ENCODE results near the gene UNC80.
A peak's percentile ranks its signal among the peaks of the same experiment; 100 is the strongest.

Gene UNC80

DNA sequence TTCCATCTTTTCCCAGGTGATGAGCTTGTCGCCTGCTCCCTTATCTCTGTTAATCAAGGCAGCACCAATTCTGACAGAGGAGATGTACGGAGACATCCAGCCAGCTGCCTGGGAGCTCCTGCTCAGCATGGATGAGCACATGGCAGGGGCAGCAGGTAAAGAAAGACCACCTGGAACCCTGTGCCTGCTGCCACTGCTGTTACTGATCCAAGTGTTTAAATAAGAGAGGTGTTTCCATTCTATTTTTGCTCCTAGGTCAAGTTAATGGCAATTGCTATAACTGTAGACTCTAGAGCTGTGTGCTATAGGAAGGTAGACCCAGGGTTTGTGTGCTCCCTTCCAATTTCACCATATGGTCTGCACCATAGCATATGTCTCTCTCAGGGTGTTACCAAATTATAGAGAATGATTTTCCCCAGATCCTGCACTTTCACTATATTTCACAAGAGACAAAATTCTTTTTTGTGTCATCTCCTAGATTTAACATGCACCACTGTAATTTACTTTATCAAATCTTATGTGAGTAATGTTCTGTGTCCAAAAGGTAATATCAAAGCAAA lies 142.2 kb downstream of the UNC80 start:
- Histone ChIP-seq H3K9me3 (ENCODE audit: control insufficient read depth in 1 of 2, low read length in 2 of 2) (no peaks in the 10 kb centered on the region), H3K36me3 (ENCODE audit: control insufficient read depth in 1 of 2, insufficient read depth in 2 of 2, low read length in 2 of 2) (no peaks in the 10 kb centered on the region), H3K4me3 (ENCODE audit: low read depth in 1 of 2, low read length in 2 of 2) (no peak overlapping the region), H3K27me3 (ENCODE audit: low read depth, low read length) (no peaks in the 10 kb centered on the region), H3K4me1 (ENCODE audit: control insufficient read depth in 1 of 2, insufficient read depth in 2 of 2, low read length in 2 of 2) (no peaks in the 10 kb centered on the region), H3K27ac (ENCODE audit: low read length) (no peak overlapping the region)

DNA sequence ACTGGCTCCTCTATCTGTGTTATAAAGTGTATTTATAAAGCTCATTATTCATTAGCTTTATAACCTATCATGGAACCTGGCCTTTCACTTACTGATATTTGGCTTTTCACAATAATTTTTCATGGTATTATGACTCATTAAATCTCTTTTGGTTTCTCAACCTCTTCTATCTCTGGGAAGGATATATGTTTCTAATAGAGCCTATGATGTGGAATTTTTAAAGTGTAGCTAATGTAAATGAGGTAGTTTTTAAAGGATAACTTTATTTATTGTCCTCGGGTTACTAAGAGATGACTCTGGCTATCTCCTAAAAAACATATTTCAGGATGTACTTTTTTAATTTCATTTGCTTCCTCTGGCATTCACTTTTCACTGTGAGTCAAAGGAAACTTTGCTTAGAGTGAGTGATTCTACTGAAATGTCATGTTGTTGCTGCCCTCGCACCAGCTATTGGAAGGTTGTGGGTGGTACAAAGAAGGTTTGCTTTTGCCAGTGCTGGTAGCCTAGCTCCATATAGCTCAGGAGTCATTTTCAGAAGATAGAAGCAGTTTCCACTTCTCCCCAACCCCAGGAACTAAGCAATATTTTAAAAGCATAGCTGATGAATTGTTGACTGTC lies 145.6 kb downstream of the UNC80 start:
- no peaks in the 10 kb centered on the region for H3K36me3 ChIP-seq (ENCODE audit: control insufficient read depth in 1 of 2, insufficient read depth in 2 of 2, low read length in 2 of 2)
- no peak overlapping the region for H3K4me3 ChIP-seq (ENCODE audit: low read depth in 1 of 2, low read length in 2 of 2)
- H3K4me1 ChIP-seq (ENCODE audit: control insufficient read depth in 1 of 2, insufficient read depth in 2 of 2, low read length in 2 of 2) = no peaks in the 10 kb centered on the region
- no peaks in the 10 kb centered on the region for H3K27me3 ChIP-seq (ENCODE audit: low read depth, low read length)
- no peak overlapping the region for H3K27ac ChIP-seq (ENCODE audit: low read length)
- no peaks in the 10 kb centered on the region for H3K9me3 ChIP-seq (ENCODE audit: control insufficient read depth in 1 of 2, low read length in 2 of 2)

DNA sequence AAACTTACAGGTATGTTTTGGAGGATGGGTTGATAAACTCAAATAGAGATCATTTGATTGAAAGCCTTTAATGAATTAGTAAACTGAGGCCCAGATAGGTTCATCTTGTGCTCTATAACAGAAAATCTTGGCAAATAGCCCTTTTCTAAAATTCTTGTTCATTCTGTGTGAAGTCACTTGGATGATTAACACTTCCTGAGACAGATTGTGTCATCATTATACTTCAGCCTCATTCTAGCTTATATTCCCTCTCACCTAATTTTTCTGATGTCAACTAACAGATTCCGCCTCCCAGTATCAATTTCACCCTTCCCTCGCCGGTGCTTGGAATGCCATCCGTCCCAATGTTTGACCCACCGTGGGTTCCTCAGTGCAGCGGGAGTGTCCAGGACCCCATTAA lies 146.6 kb downstream of the UNC80 start:
- Histone ChIP-seq H3K4me3 (ENCODE audit: low read depth in 1 of 2, low read length in 2 of 2) (no peak overlapping the region), H3K27ac (ENCODE audit: low read length) (no peak overlapping the region), H3K27me3 (ENCODE audit: low read depth, low read length) (no peaks in the 10 kb centered on the region), H3K36me3 (ENCODE audit: control insufficient read depth in 1 of 2, insufficient read depth in 2 of 2, low read length in 2 of 2) (no peaks in the 10 kb centered on the region), H3K4me1 (ENCODE audit: control insufficient read depth in 1 of 2, insufficient read depth in 2 of 2, low read length in 2 of 2) (no peaks in the 10 kb centered on the region), H3K9me3 (ENCODE audit: control insufficient read depth in 1 of 2, low read length in 2 of 2) (no peaks in the 10 kb centered on the region)

DNA sequence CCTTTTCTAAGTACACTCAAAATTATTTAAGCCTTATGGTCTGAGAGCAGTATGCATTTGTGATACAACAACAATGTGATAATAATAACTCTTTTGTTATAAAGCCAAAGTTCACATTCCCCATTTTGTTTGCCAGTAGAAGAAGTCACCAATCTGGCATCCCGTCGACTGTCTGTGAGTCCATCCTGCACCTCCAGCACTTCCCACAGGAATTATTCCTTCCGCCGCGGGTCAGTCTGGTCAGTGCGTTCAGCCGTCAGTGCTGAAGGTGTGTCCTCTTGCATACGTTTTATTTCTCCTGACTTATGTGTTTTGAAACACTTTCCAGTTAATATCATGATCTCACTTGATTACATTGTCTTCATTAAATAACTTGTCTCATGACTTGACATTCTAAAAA lies 150.5 kb downstream of the UNC80 start:
- H3K27me3 ChIP-seq (ENCODE audit: low read depth, low read length) = no peaks in the 10 kb centered on the region
- H3K4me3 ChIP-seq (ENCODE audit: low read depth in 1 of 2, low read length in 2 of 2) = no peak overlapping the region
- no peaks in the 10 kb centered on the region for H3K4me1 ChIP-seq (ENCODE audit: control insufficient read depth in 1 of 2, insufficient read depth in 2 of 2, low read length in 2 of 2)
- no peaks in the 10 kb centered on the region for H3K36me3 ChIP-seq (ENCODE audit: control insufficient read depth in 1 of 2, insufficient read depth in 2 of 2, low read length in 2 of 2)
- no peaks in the 10 kb centered on the region for H3K9me3 ChIP-seq (ENCODE audit: control insufficient read depth in 1 of 2, low read length in 2 of 2)
- H3K27ac ChIP-seq (ENCODE audit: low read length) = no peak overlapping the region

DNA sequence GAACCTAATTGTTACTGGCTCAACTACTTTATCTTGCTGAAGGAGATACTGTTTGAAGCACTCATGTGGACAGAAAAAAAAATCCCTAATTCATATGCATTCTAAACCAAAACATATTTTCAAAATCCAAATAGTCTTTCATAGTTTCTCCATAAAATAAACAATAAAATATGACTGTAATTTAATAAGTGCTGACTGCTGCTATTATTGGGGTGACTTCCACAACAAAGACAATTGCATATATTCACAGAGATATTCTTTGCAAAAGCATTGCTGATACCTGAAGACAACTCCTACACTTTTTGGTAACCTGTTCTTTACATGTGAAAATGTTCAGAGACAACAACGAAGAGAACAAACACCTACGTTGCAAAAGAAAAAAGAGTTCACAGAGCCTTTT lies 157.7 kb downstream of the UNC80 start:
- Histone ChIP-seq H3K9me3 (ENCODE audit: control insufficient read depth in 1 of 2, low read length in 2 of 2) (no peaks in the 10 kb centered on the region), H3K4me3 (ENCODE audit: low read depth in 1 of 2, low read length in 2 of 2) (no peak overlapping the region), H3K27ac (ENCODE audit: low read length) (no peak overlapping the region), H3K27me3 (ENCODE audit: low read depth, low read length) (no peaks in the 10 kb centered on the region), H3K36me3 (ENCODE audit: control insufficient read depth in 1 of 2, insufficient read depth in 2 of 2, low read length in 2 of 2) (no peaks in the 10 kb centered on the region), H3K4me1 (ENCODE audit: control insufficient read depth in 1 of 2, insufficient read depth in 2 of 2, low read length in 2 of 2) (peaks cover 0 to 10% of the 10 kb centered on the region in 2 donors)

DNA sequence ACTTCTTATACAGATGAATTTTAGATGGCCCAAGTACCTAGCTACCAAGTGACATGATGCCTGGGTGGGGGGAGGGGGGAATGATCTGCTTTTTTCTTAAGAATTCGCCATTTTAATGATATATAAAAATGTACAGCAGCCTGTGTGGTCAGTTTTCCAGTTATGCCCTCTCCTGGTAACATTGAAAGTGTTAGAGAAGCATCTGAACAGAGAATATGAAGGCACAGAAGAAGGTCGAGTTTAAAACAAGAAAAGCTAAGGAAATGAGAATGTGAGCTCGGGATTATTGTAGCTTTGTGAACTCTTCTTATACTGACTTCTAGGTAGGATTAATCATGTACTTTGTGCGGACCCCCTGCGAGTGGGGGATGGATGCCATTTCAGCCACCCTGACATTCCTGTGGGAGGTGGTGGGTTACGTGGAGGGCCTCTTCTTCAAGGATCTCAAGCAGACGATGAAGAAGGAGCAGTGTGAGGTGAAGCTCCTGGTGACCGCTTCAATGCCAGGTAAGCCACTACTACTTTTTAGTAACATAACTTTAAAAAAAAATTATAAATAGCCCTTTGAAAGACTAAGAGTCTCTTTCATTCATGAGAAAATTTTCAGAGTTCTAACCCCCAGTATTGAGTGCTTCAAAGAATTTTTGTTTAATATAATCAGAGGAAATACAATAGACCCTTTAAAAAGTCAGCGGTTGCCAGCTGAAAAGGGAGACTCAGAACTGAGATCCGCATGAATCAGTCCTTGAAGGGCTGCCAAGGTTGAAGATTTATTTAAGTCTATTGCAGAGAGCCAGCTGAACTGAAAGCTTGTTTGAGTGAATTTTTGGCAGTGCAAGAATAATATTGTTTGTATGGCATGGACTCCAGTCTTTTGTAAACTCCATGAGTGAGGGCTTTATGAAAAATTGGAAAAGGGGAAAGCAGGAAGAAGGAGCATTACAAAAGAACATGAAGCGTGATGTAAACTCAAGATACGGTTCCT lies 162.2 kb downstream of the UNC80 start:
- Histone ChIP-seq H3K4me3 (ENCODE audit: low read depth in 1 of 2, low read length in 2 of 2) (peak overlapping the region in 1 of 2 donors; percentile 33), H3K9me3 (ENCODE audit: control insufficient read depth in 1 of 2, low read length in 2 of 2) (no peaks in the 10 kb centered on the region), H3K27ac (ENCODE audit: low read length) (no peak overlapping the region), H3K4me1 (ENCODE audit: control insufficient read depth in 1 of 2, insufficient read depth in 2 of 2, low read length in 2 of 2) (peaks cover 0 to 15% of the 10 kb centered on the region in 2 donors), H3K36me3 (ENCODE audit: control insufficient read depth in 1 of 2, insufficient read depth in 2 of 2, low read length in 2 of 2) (no peaks in the 10 kb centered on the region), H3K27me3 (ENCODE audit: low read depth, low read length) (no peaks in the 10 kb centered on the region)

DNA sequence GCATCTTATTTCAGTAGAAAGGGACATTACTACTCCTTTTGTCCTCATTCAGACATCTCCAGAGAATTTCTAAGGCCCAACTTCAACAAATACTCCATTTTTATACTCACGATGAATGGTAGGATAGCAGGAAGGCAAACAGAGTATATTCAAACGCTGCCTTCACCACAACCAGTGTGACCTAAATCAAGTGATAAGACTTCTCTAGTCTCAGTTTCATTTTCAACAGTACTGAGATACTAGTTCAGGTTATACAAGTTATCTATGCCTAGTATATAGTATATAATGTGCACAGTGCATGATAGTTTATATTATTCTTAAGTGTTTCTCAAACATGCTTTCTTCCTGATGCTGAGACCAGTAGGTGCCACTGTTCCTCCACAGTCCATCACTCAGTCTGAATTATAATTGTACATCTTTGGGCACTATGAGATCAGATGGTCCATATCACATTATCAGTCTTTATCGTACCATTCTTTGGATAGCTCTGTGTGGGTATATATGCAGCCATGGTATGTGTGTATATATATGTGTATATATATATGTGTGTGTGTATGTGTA lies 164.6 kb downstream of the UNC80 start:
- Histone ChIP-seq H3K4me3 (ENCODE audit: low read depth in 1 of 2, low read length in 2 of 2) (no peak overlapping the region), H3K27me3 (ENCODE audit: low read depth, low read length) (no peaks in the 10 kb centered on the region)

DNA sequence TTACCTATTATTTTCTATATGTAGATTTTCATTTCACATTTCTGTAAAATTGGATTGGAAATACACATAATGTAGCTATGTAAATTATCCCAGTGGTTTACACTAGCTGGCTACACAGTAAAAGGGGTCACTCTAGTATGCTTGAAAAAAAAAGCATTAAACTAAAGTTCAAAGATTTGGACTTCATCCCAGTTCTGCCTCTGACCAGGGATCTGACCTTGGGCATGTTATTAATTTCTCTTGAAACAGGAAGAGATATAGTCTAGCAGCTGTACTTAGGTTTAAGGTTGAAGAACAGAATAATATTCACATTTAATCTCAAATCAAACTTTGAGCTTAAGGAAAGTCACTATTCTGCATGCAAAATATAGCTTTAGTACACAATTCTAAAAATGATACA lies 166.3 kb downstream of the UNC80 start:
- Histone ChIP-seq H3K27ac (ENCODE audit: low read length) (no peak overlapping the region), H3K9me3 (ENCODE audit: control insufficient read depth in 1 of 2, low read length in 2 of 2) (no peaks in the 10 kb centered on the region), H3K4me1 (ENCODE audit: control insufficient read depth in 1 of 2, insufficient read depth in 2 of 2, low read length in 2 of 2) (peaks cover 0 to 15% of the 10 kb centered on the region in 2 donors)

More for the DNA sequence above, 164.6 kb downstream of the UNC80 start:
- no peak overlapping the region for H3K27ac ChIP-seq (ENCODE audit: low read length)
- H3K36me3 ChIP-seq (ENCODE audit: control insufficient read depth in 1 of 2, insufficient read depth in 2 of 2, low read length in 2 of 2) = no peaks in the 10 kb centered on the region
- H3K9me3 ChIP-seq (ENCODE audit: control insufficient read depth in 1 of 2, low read length in 2 of 2) = no peaks in the 10 kb centered on the region
- H3K4me1 ChIP-seq (ENCODE audit: control insufficient read depth in 1 of 2, insufficient read depth in 2 of 2, low read length in 2 of 2) = peaks cover 0 to 15% of the 10 kb centered on the region in 2 donors

DNA sequence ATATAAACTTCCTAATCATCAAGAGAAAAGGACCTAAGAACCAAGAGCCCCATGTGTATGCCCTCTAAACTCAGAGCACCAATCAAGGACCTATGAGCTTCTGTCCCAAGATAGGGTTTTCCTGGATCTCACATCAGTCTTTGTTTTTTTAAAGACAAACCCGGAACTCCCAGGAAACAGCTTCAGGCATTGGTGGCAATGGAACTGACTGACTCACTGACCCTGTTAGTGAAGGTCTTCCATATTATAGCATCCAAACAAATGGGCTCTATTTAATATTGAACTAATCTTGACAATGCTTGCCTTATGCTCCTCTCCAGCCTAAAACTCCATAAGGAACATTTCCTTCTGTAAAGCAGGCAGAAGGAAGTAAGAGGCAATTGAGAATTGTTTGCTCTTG lies 167.3 kb downstream of the UNC80 start:
- Histone ChIP-seq H3K4me1 (ENCODE audit: control insufficient read depth in 1 of 2, insufficient read depth in 2 of 2, low read length in 2 of 2) (peaks cover 0 to 12% of the 10 kb centered on the region in 2 donors), H3K27ac (ENCODE audit: low read length) (no peak overlapping the region), H3K36me3 (ENCODE audit: control insufficient read depth in 1 of 2, insufficient read depth in 2 of 2, low read length in 2 of 2) (no peaks in the 10 kb centered on the region), H3K27me3 (ENCODE audit: low read depth, low read length) (no peaks in the 10 kb centered on the region), H3K9me3 (ENCODE audit: control insufficient read depth in 1 of 2, low read length in 2 of 2) (no peaks in the 10 kb centered on the region), H3K4me3 (ENCODE audit: low read depth in 1 of 2, low read length in 2 of 2) (no peak overlapping the region)

More for the DNA sequence above, 166.3 kb downstream of the UNC80 start:
- H3K27me3 ChIP-seq (ENCODE audit: low read depth, low read length) = no peaks in the 10 kb centered on the region
- no peaks in the 10 kb centered on the region for H3K36me3 ChIP-seq (ENCODE audit: control insufficient read depth in 1 of 2, insufficient read depth in 2 of 2, low read length in 2 of 2)
- no peak overlapping the region for H3K4me3 ChIP-seq (ENCODE audit: low read depth in 1 of 2, low read length in 2 of 2)

DNA sequence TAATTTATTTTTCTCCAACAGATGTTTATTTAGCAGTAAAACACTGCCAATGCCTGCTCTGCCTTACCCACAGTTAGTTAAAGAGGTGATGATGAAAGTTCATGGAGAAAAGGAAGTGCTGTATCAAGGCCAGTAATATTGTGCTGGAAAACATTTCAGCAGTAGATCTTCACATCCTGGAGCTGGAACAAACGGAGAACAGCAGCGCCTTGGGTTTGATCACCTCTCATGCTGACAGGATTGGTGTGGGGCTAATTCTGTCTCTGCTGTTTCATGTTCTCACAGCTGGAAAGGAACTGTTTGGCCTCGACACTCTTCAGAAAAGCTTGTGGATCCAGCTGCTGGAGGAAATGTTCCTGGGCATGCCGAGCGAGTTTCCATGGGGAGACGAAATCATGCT lies 169.3 kb downstream of the UNC80 start:
- H3K27ac ChIP-seq (ENCODE audit: low read length) = no peak overlapping the region
- no peak overlapping the region for H3K4me3 ChIP-seq (ENCODE audit: low read depth in 1 of 2, low read length in 2 of 2)
- H3K4me1 ChIP-seq (ENCODE audit: control insufficient read depth in 1 of 2, insufficient read depth in 2 of 2, low read length in 2 of 2) = peaks cover 0 to 4% of the 10 kb centered on the region in 2 donors
- no peaks in the 10 kb centered on the region for H3K9me3 ChIP-seq (ENCODE audit: control insufficient read depth in 1 of 2, low read length in 2 of 2)
- no peaks in the 10 kb centered on the region for H3K36me3 ChIP-seq (ENCODE audit: control insufficient read depth in 1 of 2, insufficient read depth in 2 of 2, low read length in 2 of 2)
- no peaks in the 10 kb centered on the region for H3K27me3 ChIP-seq (ENCODE audit: low read depth, low read length)

DNA sequence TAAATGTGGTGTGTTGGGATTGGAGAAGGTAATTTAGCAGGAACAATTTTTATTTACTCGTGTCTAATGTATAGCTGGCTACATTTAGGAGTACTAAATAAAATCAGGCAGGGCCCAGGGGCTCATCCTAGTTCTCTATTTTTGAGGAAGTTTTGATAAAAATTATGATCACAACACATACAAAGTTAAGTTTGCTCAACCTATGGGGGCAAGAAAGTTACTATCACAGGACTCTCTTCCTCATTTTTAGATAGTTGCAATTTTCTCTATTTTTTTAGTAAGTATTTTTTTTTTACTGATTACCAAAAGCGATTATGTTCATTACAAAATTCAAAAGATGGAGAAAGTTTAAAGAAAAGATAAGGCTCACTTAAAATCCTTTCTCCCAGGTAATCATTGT lies 170.8 kb downstream of the UNC80 start:
- no peaks in the 10 kb centered on the region for H3K27me3 ChIP-seq (ENCODE audit: low read depth, low read length)
- H3K4me1 ChIP-seq (ENCODE audit: control insufficient read depth in 1 of 2, insufficient read depth in 2 of 2, low read length in 2 of 2) = peaks cover 0 to 4% of the 10 kb centered on the region in 2 donors
- no peaks in the 10 kb centered on the region for H3K9me3 ChIP-seq (ENCODE audit: control insufficient read depth in 1 of 2, low read length in 2 of 2)
- H3K4me3 ChIP-seq (ENCODE audit: low read depth in 1 of 2, low read length in 2 of 2) = no peak overlapping the region
- H3K36me3 ChIP-seq (ENCODE audit: control insufficient read depth in 1 of 2, insufficient read depth in 2 of 2, low read length in 2 of 2) = no peaks in the 10 kb centered on the region
- no peak overlapping the region for H3K27ac ChIP-seq (ENCODE audit: low read length)
